ENCODE measurements around the gene ELK4.

ELK4 gene, protein sequence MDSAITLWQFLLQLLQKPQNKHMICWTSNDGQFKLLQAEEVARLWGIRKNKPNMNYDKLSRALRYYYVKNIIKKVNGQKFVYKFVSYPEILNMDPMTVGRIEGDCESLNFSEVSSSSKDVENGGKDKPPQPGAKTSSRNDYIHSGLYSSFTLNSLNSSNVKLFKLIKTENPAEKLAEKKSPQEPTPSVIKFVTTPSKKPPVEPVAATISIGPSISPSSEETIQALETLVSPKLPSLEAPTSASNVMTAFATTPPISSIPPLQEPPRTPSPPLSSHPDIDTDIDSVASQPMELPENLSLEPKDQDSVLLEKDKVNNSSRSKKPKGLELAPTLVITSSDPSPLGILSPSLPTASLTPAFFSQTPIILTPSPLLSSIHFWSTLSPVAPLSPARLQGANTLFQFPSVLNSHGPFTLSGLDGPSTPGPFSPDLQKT

DNA sequence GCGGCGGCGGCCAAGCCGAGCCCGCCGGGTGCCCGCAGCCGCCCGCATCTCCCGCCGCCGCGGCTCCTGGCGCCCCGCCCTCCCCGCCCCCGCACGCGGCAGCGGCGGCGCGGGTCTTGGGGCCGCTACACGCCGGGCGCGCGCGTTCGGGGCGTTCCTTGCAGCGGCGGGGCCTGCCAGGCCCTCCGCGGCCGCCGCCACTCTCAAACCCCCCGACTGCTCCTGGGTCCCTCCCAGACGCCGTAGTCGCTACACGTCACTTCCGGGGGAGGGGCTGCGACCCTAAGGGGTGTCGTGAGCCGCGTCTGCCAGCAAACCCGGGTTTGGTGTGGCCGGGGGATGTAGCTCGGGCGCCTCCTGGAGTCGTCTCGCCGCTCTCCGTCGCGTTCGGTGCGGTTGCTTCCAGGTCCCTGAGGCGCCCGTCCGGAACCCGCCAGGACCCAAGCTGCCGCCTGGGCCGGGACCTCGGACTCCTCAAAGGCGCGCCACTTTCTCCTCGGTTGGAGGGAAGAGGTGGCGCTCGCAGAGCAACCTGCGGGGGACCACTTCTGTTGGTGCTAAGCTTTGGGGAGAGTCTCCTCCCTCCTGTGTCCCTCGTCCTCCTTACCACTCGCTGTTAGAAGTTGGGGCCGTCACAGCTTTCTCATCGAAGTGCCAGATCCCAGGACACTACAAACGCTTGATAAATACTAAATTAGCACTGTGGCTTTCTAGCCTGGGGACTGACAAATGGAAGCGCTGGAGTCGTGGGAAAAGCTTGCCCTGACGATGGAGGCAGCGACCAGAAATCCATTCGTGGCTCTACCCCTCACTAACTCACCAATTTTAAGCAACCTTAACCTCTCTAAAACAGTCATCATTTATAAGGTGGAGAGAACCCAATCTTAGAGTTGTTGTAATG, at the start of gene ELK4:
Gene ELK4 (minus strand): TSS at position 244 of the 901 bp plus-strand sequence. CDS start 8,129 bp downstream, outside the sequence.
- DNase-seq, result peak; percentile 99

DNA sequence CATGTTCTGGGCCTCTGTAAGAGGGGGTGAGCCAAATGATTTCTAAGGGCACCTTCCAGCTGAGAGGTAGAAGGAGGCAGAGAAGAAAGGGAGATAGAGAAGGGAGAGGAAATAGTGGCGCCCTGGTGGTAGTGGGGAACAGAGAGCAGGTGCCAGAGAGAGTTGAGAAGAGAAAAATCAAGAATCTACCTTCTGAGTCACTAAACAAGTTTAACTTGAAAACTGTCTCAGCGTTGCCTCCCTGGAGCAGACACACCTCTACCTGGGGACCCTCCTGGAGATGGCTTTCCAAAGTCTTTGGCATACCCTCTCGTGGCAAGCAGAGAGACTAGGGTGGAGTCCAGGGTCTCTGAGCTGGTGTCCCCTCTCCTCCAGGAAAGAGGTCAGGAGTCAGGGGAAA, 49.6 kb upstream of the ELK4 start:
- DNase-seq, result no peak

DNA sequence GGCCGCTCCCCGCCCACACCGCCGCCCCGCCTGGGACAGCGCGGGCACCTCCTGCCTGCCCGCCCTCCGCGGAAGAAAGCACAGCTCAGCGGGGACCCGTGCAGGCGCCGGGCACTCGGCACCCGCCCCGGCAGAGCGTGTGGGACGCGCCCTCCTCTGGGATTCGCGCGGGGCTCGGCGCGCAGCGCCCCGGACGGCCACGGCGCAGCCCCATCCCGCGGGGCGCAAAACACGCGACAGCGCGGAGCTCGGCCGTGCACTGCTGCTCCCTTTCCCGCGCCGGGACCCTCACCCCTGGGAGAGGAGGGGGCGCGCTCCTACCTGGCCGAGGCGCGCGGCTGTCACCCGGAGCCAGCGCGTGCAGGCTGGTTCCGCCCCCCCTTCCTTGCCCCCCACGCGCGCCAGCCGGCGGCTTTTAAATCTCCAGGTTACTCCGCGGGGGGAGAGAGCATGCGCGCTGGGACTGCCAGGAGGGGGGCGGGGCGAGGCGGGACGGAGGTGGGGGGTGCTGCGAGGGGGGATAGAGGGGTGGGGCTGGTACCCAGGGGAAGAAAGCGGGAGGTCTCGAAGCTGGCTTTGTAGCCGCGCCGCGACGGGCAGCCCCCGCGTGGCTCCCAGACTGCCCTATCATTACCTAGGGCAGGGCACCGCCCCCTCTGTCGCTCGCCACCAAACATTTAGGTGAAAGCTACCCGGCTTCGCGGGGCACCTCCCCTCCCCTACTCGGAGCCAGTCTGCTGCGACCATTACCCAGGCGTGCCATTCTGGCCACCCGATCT, 48.5 kb upstream of the ELK4 start, which contains the start of gene SLC45A3:
Gene SLC45A3 (minus strand): TSS at position 437 of the 779 bp plus-strand sequence. CDS start 15,853 bp downstream, outside the sequence.
- peak; percentile 28 for DNase-seq

DNA sequence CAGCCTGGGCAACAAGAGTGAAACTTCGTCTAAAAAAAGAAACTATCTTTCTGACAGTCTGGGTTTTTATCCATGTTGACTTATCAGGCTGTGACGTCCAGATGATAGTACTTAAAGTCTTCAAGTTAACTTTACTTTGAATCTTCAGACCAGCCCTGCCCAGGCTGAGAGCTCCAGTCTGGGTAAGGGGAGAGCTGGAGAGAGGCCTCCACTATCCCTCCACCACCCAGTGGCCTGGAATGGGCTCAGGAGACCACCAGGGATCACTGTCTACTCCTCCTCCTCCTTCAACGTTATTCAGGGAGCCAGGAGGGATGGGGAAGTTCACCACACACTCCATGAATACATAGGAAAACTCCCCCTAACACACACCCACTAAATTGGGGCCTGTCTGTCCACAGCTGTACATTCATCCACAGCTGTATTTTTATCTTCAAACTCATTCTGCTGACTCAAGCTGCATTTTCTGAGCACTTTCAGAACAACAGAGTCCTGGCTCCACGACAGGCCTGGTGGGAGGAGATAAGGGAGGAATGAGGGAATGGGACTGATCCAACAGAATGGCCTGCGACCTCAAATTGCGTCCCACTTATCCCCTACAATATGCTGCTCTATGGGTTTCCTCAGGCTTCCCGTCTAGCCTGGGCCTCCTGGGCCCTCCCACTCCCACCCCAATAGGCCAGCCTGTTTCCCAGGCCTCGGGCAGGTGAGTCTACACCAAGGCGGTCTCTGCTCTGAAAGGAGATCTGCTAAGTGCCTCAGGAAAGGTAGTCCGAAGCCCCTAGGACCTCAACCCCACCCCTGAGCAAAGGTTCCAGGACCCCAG, 46.7 kb upstream of the ELK4 start:
- no peak for DNase-seq

- DNase-seq, result no peak
Observed at GRCh38 chr1:205677167-205677566, 45.4 kb upstream of the ELK4 start.

DNA sequence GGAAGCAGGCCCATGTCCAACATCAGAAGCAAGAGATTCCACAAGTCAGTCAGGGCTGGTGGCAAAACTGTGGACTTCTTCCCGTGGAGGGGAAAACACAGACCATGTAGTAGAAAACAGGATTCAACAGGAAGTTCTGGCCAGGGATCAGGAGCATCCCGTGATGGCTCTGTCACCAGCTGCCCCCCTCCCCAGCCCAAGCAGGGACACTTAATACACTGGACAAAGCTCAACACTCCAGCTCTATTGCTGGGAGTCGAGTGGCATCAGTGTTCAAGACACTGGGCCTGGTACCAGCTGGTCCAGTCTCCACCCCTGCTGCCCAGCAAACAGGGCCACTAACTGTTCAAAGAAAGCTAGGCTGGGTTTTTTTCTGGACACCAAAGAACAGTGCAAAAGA, 44.8 kb upstream of the ELK4 start:
- peak; percentile 85 for DNase-seq

DNA sequence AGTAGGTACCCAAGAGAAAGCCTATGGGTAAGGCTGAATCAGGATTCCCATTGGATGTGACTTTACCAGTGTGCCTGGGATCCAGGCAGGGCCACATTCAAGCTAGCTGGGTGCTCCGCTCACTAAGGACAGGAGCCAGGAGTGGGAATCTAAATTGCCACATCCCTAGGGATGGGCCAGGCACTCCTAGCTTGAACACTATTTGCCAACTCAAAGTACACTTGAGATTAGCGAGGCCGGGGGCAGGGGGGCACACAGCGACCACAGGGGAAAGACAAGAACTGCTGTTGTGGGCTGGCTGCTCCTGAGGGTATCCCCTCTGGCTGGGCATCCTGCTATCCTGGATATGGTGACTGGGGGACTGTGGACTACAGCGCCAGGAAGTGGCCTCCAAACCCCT, 44.2 kb upstream of the ELK4 start:
- no peak for DNase-seq

GRCh38 chr1:205675247-205675646, 43.4 kb upstream of the ELK4 start:
- DNase-seq, result no peak

- DNase-seq, result no peak
Observed at GRCh38 chr1:205672970-205673369, 41.2 kb upstream of the ELK4 start.

- DNase-seq, result no peak
Observed at GRCh38 chr1:205672395-205672889, 40.6 kb upstream of the ELK4 start.

GRCh38 chr1:205670611-205671430, 39.0 kb upstream of the ELK4 start:
- no peak for DNase-seq

DNA sequence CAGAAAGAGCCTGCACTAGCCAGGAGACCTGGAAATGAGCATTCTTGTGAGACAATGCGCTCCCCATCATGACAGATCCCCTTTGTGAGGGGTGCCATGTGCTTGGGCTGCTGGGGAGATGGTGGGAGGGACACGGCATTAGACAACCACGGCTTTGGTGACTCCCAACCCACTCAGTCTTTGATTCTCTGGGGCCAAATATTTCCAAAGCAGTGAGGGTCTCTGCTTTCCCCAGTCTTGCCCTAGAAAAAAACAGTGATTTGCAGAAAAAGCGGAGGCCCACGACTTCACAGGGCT, 38.3 kb upstream of the ELK4 start:
- peak; percentile 39 for DNase-seq

DNA sequence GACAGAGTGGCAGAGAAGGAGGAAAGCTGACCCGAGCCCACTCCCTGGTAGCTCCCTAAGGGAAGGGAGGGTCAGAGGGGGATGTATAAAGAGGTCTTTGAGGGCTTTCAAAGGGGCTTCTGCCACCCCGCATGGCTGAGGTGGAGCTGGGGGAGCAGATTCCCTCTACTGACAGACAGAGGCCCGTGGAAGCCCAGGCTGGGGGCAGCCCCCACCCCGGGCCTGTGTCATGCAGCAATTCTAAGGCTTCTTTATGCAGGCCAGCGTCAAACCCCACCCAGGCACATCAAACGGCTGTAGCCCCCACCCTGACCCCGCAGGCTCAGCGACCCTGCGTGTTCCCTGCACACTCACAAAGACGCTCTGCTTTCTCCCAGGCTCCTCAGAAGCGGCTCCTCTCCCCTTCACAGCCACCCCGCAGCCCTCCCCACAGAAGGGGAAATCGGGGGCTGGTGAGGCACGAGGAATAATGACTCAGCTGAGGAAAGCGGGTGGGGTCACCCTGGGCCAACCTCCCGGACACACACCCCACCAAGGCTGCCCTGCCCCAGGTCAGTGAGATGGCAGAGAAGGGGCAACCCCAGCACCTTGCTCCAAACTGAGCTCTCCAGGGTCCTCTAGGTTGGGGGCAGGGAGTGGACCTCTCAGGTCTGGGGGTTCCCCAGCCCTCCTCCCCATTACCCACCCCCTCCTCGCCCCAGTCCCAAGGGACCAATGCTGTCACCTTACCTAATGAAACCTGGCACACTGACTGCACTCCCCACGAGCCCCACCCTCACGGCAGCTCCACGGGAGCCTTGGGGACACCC, 37.7 kb upstream of the ELK4 start:
- DNase-seq, result peak; percentile 22

DNA sequence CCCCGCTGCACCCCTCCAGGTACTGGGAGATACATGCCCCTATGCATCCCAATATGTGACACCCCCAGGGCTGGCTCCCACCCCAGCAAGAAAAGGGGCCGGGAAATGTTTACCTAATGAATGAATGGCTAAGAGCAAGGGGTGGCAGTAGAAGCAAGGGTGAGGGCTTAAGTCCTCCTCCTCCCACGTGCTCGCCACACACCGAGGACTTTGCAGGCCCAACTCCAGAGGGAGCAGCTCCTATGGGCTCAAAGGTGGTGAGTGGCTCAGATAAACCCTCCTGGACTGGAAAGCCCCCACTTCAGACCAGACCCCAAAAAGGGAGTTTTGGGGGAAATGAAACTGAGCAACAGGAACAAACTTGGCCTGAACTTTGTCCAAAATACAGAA, 37.1 kb upstream of the ELK4 start:
- DNase-seq, result no peak

GRCh38 chr1:205667909-205668643, 36.3 kb upstream of the ELK4 start:
- DNase-seq, result no peak

GRCh38 chr1:205666372-205667166, 34.8 kb upstream of the ELK4 start:
- DNase-seq, result no peak

- no peak for DNase-seq
Observed at GRCh38 chr1:205665201-205666045, 33.6 kb upstream of the ELK4 start.

Measured in midbrain (tissue), 1 donor.